Keratinocyte (primary cell): ENCODE measurements around the gene CENPV. TPM values are rescaled to one million over a fixed set of nuclear protein-coding genes. Genes with fewer than 3 reads are reported as not detected.

Experiments
- DNase-seq: peaks from one replicate; pipeline ENCODE4 v3.0.0-alpha.2; 2011; ENCODE audit warnings: low read depth, missing footprints, low spot score
- FAIRE-seq: peaks from 2 replicates; lab custom pipeline; 2011; peaks lifted over from hg19 to GRCh38; lab: Jason Lieb, UNC
- H2AFZ ChIP-seq: 2 replicates; pipeline ENCODE4 v1.6.0; 2012; ENCODE audit warnings: low read length, control low read depth, inconsistent platforms; ENCODE audit not compliant: control insufficient read depth
- H3K27ac ChIP-seq: 2 replicates; pipeline ENCODE4 v1.5.1; 2011; ENCODE audit warnings: low read length; ENCODE audit not compliant: control insufficient read depth, insufficient read depth
- H3K27me3 ChIP-seq: 3 replicates; pipeline ENCODE4 v1.6.0; 2011; ENCODE audit warnings: low read length; ENCODE audit not compliant: control insufficient read depth, insufficient read depth; ENCODE audit errors: extremely low read depth
- H3K36me3 ChIP-seq, 2 experiments: 2 replicates in 1 of 2; 3 replicates in 1 of 2; pipeline ENCODE4 v1.5.1; 2011; ENCODE audit warnings: low read length in 2 of 2, mild to moderate bottlenecking in 1 of 2; ENCODE audit not compliant: control insufficient read depth in 2 of 2, insufficient read depth in 2 of 2; ENCODE audit errors: extremely low read depth in 1 of 2
- H3K4me1 ChIP-seq: 3 replicates; pipeline ENCODE4 v1.5.1; 2011; ENCODE audit warnings: low read length; ENCODE audit not compliant: control insufficient read depth, insufficient read depth; ENCODE audit errors: extremely low read depth
- H3K4me2 ChIP-seq: 3 replicates; pipeline ENCODE4 v1.6.0; 2011; ENCODE audit warnings: low read depth, low read length; ENCODE audit not compliant: control insufficient read depth, insufficient read depth; ENCODE audit errors: extremely low read depth
- H3K4me3 ChIP-seq, 3 experiments: fragments of 200-600 bp in 1 of 3; sonication (generic) in 1 of 3; 2 replicates in 2 of 3; 3 replicates in 1 of 3; pipeline ENCODE4 v1.5.1; 2011 to 2016; ENCODE audit warnings: low read length in 3 of 3, mild to moderate bottlenecking in 3 of 3, control low read depth in 2 of 3, inconsistent platforms in 1 of 3, low read depth in 1 of 3, mixed read lengths in 1 of 3, mixed run types in 1 of 3, moderate library complexity in 1 of 3; ENCODE audit not compliant: control insufficient read depth in 2 of 3, insufficient read depth in 2 of 3; ENCODE audit errors: extremely low read depth in 1 of 3
- H3K79me2 ChIP-seq: 2 replicates; pipeline ENCODE4 v1.6.0; 2012; ENCODE audit warnings: low read length; ENCODE audit not compliant: control insufficient read depth, insufficient read depth
- H3K9ac ChIP-seq: 3 replicates; pipeline ENCODE4 v1.6.0; 2011; ENCODE audit warnings: low read length; ENCODE audit not compliant: control insufficient read depth, insufficient read depth; ENCODE audit errors: extremely low read depth
- H3K9me1 ChIP-seq: 3 replicates; pipeline ENCODE4 v1.6.0; 2011; ENCODE audit warnings: low read length; ENCODE audit not compliant: control insufficient read depth, insufficient read depth; ENCODE audit errors: extremely low read depth
- H3K9me3 ChIP-seq: 2 replicates; pipeline ENCODE4 v1.5.1; 2012; ENCODE audit warnings: low read depth, low read length; ENCODE audit not compliant: control insufficient read depth
- H4K20me1 ChIP-seq: 3 replicates; pipeline ENCODE4 v1.6.0; 2011; ENCODE audit warnings: low read length; ENCODE audit not compliant: control insufficient read depth, insufficient read depth; ENCODE audit errors: extremely low read depth
- CTCF ChIP-seq, 3 experiments: IDR thresholded peaks in 1 of 3; conservative IDR thresholded peaks in 1 of 3; optimal IDR thresholded peaks in 1 of 3; 2 replicates in 2 of 3; 3 replicates in 1 of 3; pipeline versions ENCODE3 to v1.5.1; 2011; ENCODE audit warnings: low read length in 3 of 3, mild to moderate bottlenecking in 3 of 3, moderate library complexity in 2 of 3, control low read depth in 1 of 3, inconsistent platforms in 1 of 3; ENCODE audit not compliant: insufficient read depth in 2 of 3; ENCODE audit errors: extremely low read depth in 1 of 3
- EZH2 ChIP-seq: IDR thresholded peaks from one replicate; pipeline ENCODE4 v1.6.1; 2012; ENCODE audit warnings: inconsistent platforms, mild to moderate bottlenecking, low read length, moderate library complexity
- dilution Hi-C: fragments of 300-500 bp; cut with MboI; formaldehyde crosslinking; loops from one replicate; pipeline ENCODE4 v1.7.0; 2020; ENCODE audit warnings: low sequenced_read_pairs; ENCODE audit not compliant: extremely low pct_ligation_motif_present
- polyA plus RNA-seq, 5 experiments: library from polyadenylated mRNA; depleted of rRNA in 3 of 5; stranded (reverse) in 3 of 5; stranded (forward) in 1 of 5; unstranded in 1 of 5; fragments of >200 nt; gene quantifications; 1 replicate in 1 of 5; 2 replicates in 3 of 5; 3 replicates in 1 of 5; pipeline versions ENCODE4 v1.2.1 to v1.2.3, GENCODE V29; 2011 to 2012; ENCODE audit warnings: missing spikeins in 2 of 5, low read depth in 1 of 5, low replicate concordance in 1 of 5

CENPV gene
- polyA plus RNA-seq, 1 donor (not counting 4 experiments of a cell fraction or from before 2014, with no cell fraction given), result 1.5 TPM

- Histone ChIP-seq H3K4me3 (no peak overlapping the region), H3K9me1 (no peaks in the 10 kb centered on the region), H3K27me3 (no peaks in the 10 kb centered on the region), H3K79me2 (no peaks in the 10 kb centered on the region), H3K4me1 (peaks cover 10% of the 10 kb centered on the region), H4K20me1 (no peaks in the 10 kb centered on the region), H3K9ac (no peak overlapping the region), H3K36me3 (peaks cover 0 to 2% of the 10 kb centered on the region in 2 experiments), H3K9me3 (no peaks in the 10 kb centered on the region), H3K4me2 (no peak overlapping the region), H3K27ac (no peak overlapping the region), H2AFZ (no peak overlapping the region)
- no peak for TF ChIP-seq CTCF (optimal IDR thresholded peaks at IDR 0.05 in 1 of 3, IDR thresholded peaks at IDR 0.05 in 1 of 3, conservative IDR thresholded peaks at IDR 0.05 in 1 of 3; ENCODE audit: extremely low read depth in 1 of 3, insufficient read depth in 2 of 3, low read length in 3 of 3)
- no peak for TF ChIP-seq EZH2
- FAIRE-seq, result no peak
- dilution Hi-C loops, result no loop called here
- DNase-seq, result no peak
These were observed 24.3 kb downstream of the CENPV start for GRCh38 chr17:16328997-16329396.

DNA sequence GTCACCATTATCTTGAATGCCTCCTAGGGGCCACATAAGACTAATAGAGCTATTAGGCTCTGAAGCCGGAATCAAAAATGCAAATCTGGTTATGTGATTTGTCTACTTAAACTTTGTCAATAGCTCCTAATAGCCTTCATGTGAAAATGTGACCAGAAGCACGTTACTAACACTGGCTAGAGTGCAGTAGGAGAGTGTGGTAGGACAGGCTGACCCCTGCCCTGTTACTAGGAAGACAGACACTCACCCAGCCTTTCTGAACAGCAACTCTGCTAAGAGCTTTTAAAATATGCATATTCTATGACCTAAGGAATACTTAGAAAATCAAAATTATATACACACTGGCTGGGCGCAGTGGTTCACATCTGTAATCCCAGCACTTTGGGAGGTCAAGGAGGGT lies 26.3 kb downstream of the CENPV start:
- TF ChIP-seq EZH2 (no peak), CTCF (optimal IDR thresholded peaks at IDR 0.05 in 1 of 3, IDR thresholded peaks at IDR 0.05 in 1 of 3, conservative IDR thresholded peaks at IDR 0.05 in 1 of 3; ENCODE audit: extremely low read depth in 1 of 3, insufficient read depth in 2 of 3, low read length in 3 of 3) (no peak)
- no peak for DNase-seq
- H4K20me1 ChIP-seq, result no peaks in the 10 kb centered on the region
- FAIRE-seq, result no peak
- H3K9me3 ChIP-seq, result no peaks in the 10 kb centered on the region
- peaks cover 1 to 2% of the 10 kb centered on the region in 2 experiments for H3K36me3 ChIP-seq
- H3K79me2 ChIP-seq, result no peaks in the 10 kb centered on the region
- H2AFZ ChIP-seq, result no peak overlapping the region
- no peaks in the 10 kb centered on the region for H3K27me3 ChIP-seq
- H3K4me3 ChIP-seq, result no peak overlapping the region
- H3K4me1 ChIP-seq, result peaks cover 10% of the 10 kb centered on the region
- H3K9me1 ChIP-seq, result no peaks in the 10 kb centered on the region
- dilution Hi-C loops, result no loop called here
- no peak overlapping the region for H3K4me2 ChIP-seq
- H3K27ac ChIP-seq, result no peak overlapping the region
- no peak overlapping the region for H3K9ac ChIP-seq
